ENCODE data around the gene IL17RD. TPM values are rescaled to one million over a fixed set of nuclear protein-coding genes. Genes with fewer than 3 reads are reported as not detected.

IL17RD gene
- total and polyA plus RNA-seq, 9 of the 15 experiments (the other 6 are each of a cell fraction or from before 2014, with no cell fraction given): under 0.01 to 0.09 (median 0.04) TPM; not detected in 4

DNA sequence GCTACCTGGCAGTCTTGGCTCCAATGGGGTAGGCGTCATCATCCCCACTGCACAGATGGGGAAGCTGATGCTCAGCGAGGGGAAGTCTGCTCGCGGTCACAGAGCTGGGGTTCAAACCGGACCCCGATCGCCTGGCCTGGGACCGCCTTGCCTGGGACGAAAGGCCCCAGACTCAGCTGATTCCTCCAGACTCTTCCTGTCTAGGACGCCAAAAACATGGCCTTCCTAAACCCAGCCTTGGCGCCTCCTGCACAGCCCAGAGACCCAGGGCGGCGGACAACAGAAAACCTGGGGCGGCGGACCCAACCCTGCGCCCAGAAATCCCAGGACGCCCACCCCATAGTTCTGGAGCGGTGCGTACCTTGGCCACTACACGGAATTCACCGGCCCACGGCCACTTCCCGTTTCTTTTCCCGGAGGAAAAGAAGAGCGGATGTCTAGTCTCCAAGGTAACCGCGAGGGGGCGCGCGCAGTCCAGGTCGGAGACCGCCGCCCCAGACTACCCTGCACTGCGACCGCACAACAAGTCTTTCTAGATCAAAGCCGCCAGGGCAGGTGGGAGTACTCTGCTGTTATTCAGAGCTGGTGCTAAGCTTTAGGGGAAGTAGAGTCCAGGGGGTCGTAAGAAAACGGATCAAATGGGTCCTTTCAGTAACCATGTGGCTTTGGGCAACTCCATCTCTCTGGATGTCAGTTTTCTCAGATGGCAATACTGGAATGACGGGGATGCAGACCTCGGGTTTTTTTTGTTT is 4.9 kb upstream of the IL17RD start (continued):
- TF ChIP-seq ELF2 (CRISPR knock-in tag; IDR thresholded peaks at IDR 0.05) (no peak), CBX2 (IDR thresholded peaks at IDR 0.05; ENCODE audit: insufficient read depth, low read length, poor library complexity, severe bottlenecking) (no peak), ZBTB8A (IDR thresholded peaks at IDR 0.05; ENCODE audit: partially characterized antibody) (no peak), SIN3B (IDR thresholded peaks at IDR 0.05; ENCODE audit: low read depth) (no peak), CAMTA2 (CRISPR knock-in tag; conservative IDR thresholded peaks at IDR 0.05) (no peak), POU5F1 (IDR thresholded peaks at IDR 0.05; ENCODE audit: borderline replicate concordance, low read depth, low read length, partially characterized antibody) (no peak), ATF1 (CRISPR knock-in tag; IDR thresholded peaks at IDR 0.05) (no peak), ATF1 (tag; IDR thresholded peaks at IDR 0.05) (no peak), MCM2 (IDR thresholded peaks at IDR 0.05; ENCODE audit: low read depth) (no peak), SMARCA5 (IDR thresholded peaks at IDR 0.05) (no peak), PHF8 (IDR thresholded peaks at IDR 0.05; ENCODE audit: borderline replicate concordance, low read length) (no peak), ZZZ3 (IDR thresholded peaks at IDR 0.05) (no peak), ZNF124 (CRISPR knock-in tag; IDR thresholded peaks at IDR 0.05) (no peak), PTTG1 (tag; IDR thresholded peaks at IDR 0.05; ENCODE audit: low read depth) (no peak), GABPA (tag; conservative IDR thresholded peaks at IDR 0.05; ENCODE audit: low read depth) (0 out of 2 replicates have a peak, but pooled peaks have one; percentile 14), HNRNPLL (IDR thresholded peaks at IDR 0.05; ENCODE audit: low read depth, low read length, poor library complexity, severe bottlenecking) (no peak), STAG1 (CRISPR knock-in tag; IDR thresholded peaks at IDR 0.05; ENCODE audit: borderline replicate concordance) (peak; percentile 68; the same call in 1 of the 2 replicates), TCF7L2 (IDR thresholded peaks at IDR 0.05; ENCODE audit: low read depth, low read length) (no peak)
- TF ChIP-seq, protein P1, sequence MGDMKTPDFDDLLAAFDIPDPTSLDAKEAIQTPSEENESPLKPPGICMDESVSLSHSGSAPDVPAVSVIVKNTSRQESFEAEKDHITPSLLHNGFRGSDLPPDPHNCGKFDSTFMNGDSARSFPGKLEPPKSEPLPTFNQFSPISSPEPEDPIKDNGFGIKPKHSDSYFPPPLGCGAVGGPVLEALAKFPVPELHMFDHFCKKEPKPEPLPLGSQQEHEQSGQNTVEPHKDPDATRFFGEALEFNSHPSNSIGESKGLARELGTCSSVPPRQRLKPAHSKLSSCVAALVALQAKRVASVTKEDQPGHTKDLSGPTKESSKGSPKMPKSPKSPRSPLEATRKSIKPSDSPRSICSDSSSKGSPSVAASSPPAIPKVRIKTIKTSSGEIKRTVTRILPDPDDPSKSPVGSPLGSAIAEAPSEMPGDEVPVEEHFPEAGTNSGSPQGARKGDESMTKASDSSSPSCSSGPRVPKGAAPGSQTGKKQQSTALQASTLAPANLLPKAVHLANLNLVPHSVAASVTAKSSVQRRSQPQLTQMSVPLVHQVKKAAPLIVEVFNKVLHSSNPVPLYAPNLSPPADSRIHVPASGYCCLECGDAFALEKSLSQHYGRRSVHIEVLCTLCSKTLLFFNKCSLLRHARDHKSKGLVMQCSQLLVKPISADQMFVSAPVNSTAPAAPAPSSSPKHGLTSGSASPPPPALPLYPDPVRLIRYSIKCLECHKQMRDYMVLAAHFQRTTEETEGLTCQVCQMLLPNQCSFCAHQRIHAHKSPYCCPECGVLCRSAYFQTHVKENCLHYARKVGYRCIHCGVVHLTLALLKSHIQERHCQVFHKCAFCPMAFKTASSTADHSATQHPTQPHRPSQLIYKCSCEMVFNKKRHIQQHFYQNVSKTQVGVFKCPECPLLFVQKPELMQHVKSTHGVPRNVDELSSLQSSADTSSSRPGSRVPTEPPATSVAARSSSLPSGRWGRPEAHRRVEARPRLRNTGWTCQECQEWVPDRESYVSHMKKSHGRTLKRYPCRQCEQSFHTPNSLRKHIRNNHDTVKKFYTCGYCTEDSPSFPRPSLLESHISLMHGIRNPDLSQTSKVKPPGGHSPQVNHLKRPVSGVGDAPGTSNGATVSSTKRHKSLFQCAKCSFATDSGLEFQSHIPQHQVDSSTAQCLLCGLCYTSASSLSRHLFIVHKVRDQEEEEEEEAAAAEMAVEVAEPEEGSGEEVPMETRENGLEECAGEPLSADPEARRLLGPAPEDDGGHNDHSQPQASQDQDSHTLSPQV (IDR thresholded peaks at IDR 0.05): no peak
- TF ChIP-seq, protein P2, sequence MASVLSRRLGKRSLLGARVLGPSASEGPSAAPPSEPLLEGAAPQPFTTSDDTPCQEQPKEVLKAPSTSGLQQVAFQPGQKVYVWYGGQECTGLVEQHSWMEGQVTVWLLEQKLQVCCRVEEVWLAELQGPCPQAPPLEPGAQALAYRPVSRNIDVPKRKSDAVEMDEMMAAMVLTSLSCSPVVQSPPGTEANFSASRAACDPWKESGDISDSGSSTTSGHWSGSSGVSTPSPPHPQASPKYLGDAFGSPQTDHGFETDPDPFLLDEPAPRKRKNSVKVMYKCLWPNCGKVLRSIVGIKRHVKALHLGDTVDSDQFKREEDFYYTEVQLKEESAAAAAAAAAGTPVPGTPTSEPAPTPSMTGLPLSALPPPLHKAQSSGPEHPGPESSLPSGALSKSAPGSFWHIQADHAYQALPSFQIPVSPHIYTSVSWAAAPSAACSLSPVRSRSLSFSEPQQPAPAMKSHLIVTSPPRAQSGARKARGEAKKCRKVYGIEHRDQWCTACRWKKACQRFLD (CRISPR knock-in tag; IDR thresholded peaks at IDR 0.05): no peak
- TF ChIP-seq, protein P3, sequence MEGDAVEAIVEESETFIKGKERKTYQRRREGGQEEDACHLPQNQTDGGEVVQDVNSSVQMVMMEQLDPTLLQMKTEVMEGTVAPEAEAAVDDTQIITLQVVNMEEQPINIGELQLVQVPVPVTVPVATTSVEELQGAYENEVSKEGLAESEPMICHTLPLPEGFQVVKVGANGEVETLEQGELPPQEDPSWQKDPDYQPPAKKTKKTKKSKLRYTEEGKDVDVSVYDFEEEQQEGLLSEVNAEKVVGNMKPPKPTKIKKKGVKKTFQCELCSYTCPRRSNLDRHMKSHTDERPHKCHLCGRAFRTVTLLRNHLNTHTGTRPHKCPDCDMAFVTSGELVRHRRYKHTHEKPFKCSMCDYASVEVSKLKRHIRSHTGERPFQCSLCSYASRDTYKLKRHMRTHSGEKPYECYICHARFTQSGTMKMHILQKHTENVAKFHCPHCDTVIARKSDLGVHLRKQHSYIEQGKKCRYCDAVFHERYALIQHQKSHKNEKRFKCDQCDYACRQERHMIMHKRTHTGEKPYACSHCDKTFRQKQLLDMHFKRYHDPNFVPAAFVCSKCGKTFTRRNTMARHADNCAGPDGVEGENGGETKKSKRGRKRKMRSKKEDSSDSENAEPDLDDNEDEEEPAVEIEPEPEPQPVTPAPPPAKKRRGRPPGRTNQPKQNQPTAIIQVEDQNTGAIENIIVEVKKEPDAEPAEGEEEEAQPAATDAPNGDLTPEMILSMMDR (IDR thresholded peaks at IDR 0.05 in 2 of 3, conservative IDR thresholded peaks at IDR 0.05 in 1 of 3; ENCODE audit: insufficient read depth in 2 of 3, low read depth in 1 of 3, low read length in 3 of 3): peak; percentile 64 to 80 (median 74)

Data from K562 (cell line).